DND-41 (cell line): Measurements from ENCODE around the gene VDAC2.

Source experiments
- CTCF ChIP-seq: IDR thresholded peaks from 2 replicates; pipeline ENCODE4 v1.5.1; 2012; ENCODE audit warnings: borderline replicate concordance, low read length, moderate library complexity, mild to moderate bottlenecking; ENCODE audit not compliant: poor library complexity, severe bottlenecking; ENCODE audit errors: extremely low read depth
- EZH2 ChIP-seq: IDR thresholded peaks from 3 replicates; pipeline ENCODE4 v1.6.1; 2012; ENCODE audit warnings: borderline replicate concordance, low read depth, mild to moderate bottlenecking, moderate library complexity, low read length, inconsistent platforms; ENCODE audit not compliant: severe bottlenecking

GRCh38 chr10:75166623-75166972 is 44.0 kb upstream of the VDAC2 start:
- no peak for TF ChIP-seq CTCF
- no peak for TF ChIP-seq EZH2
